HUES48 (cell line): ENCODE measurements around the gene RASSF5.
"Not testable (repeated sequence)": the region's sequence is repeated elsewhere in the genome, so short reads cannot be mapped to it uniquely, and the experiment has no call there.

Experiments
- H3K27ac ChIP-seq: one replicate; pipeline ENCODE4 v1.7.0; 2013; ENCODE audit warnings: low read depth, low read length, inconsistent platforms
- H3K27me3 ChIP-seq: 2 replicates; pipeline ENCODE4 v1.6.1; 2013; ENCODE audit warnings: mild to moderate bottlenecking, low read length; ENCODE audit not compliant: control insufficient read depth, insufficient read depth
- H3K36me3 ChIP-seq: 2 replicates; pipeline ENCODE4 v1.6.1; 2013; ENCODE audit warnings: low read length; ENCODE audit not compliant: control insufficient read depth, insufficient read depth
- H3K4me1 ChIP-seq: 2 replicates; pipeline ENCODE4 v1.6.1; 2013; ENCODE audit warnings: mild to moderate bottlenecking, low read length; ENCODE audit not compliant: control insufficient read depth, insufficient read depth
- H3K4me3 ChIP-seq: 2 replicates; pipeline ENCODE4 v1.5.1; 2013; ENCODE audit warnings: mild to moderate bottlenecking, low read depth, low read length
- H3K9ac ChIP-seq: 2 replicates; pipeline ENCODE4 v1.6.1; 2013; ENCODE audit warnings: mild to moderate bottlenecking, low read depth, low read length, moderate library complexity
- H3K9me3 ChIP-seq: 2 replicates; pipeline ENCODE4 v1.6.1; 2013; ENCODE audit warnings: low read length; ENCODE audit not compliant: control insufficient read depth, insufficient read depth

RASSF5 gene

DNA sequence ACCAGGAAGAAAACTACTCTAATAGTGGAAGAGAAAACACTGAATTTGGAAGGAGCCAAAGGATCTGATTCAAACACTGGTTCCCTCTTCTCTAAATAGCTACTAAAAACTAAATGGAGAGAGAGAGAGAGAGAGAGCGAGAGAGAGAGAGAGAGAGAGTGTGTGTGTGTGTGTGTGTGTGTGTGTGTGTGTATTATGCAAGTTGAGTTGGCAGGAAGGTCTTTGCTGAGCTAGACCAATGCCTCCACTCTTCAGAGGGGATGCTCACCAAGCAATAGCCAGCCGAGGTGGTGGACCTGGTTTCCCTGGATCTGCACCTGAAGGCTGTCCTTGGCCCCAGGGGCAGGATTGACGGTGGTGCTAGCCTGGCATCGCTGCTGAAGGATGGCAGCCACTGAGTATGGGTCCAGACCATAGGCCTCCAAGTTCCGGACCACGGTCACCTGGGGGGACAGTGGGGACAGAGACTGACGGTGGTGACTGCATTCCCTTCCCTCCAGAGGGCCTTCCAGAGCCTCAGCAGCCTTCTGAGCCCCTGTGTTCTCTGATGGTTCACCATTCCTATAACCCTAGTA, 86.1 kb downstream of the RASSF5 start:
- Histone ChIP-seq H3K27ac (no peak overlapping the region), H3K27me3 (no peaks in the 10 kb centered on the region), H3K9me3 (no peaks in the 10 kb centered on the region), H3K36me3 (peaks cover 82% of the 10 kb centered on the region), H3K4me1 (no peaks in the 10 kb centered on the region), H3K4me3 (no peak overlapping the region), H3K9ac (no peak overlapping the region)

- Histone ChIP-seq H3K36me3 (peaks cover 90% of the 10 kb centered on the region), H3K4me3 (no peak overlapping the region), H3K9me3 (no peaks in the 10 kb centered on the region), H3K27me3 (no peaks in the 10 kb centered on the region), H3K27ac (no peak overlapping the region), H3K9ac (no peak overlapping the region), H3K4me1 (no peaks in the 10 kb centered on the region)
Measured at GRCh38 chr1:206595581-206596318, 88.4 kb downstream of the RASSF5 start.

DNA sequence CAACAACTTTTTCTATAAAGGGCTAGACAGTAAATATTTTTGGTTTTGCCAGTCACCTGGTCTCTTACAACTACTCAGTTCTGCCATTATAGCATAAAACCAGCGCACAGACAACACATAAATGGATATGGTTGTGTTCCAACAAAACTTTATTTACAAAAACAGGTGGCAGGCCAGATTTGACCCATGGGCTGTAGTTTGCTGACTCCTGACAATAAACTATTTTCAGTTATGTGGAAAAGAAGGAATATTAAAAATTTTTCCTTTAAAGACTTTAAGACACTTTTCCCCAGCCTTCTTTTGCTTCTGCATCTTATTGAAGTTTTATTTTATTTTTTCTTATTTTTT, 89.0 kb downstream of the RASSF5 start:
- no peak overlapping the region for H3K27ac ChIP-seq
- no peaks in the 10 kb centered on the region for H3K4me1 ChIP-seq
- peaks cover 87% of the 10 kb centered on the region for H3K36me3 ChIP-seq
- no peaks in the 10 kb centered on the region for H3K27me3 ChIP-seq
- H3K9me3 ChIP-seq, result no peaks in the 10 kb centered on the region
- no peak overlapping the region for H3K9ac ChIP-seq
- H3K4me3 ChIP-seq, result no peak overlapping the region

- Histone ChIP-seq H3K4me3 (no peak overlapping the region), H3K9me3 (no peaks in the 10 kb centered on the region), H3K9ac (no peak overlapping the region), H3K27ac (no peak overlapping the region), H3K4me1 (no peaks in the 10 kb centered on the region), H3K36me3 (peaks cover 73% of the 10 kb centered on the region), H3K27me3 (no peaks in the 10 kb centered on the region)
Measured at GRCh38 chr1:206600527-206600926, 93.2 kb downstream of the RASSF5 start.

GRCh38 chr1:206604861-206605260, 97.5 kb downstream of the RASSF5 start:
- Histone ChIP-seq H3K4me1 (no peaks in the 10 kb centered on the region), H3K27me3 (no peaks in the 10 kb centered on the region), H3K4me3 (no peak overlapping the region), H3K9ac (no peak overlapping the region), H3K36me3 (peaks cover 61% of the 10 kb centered on the region), H3K9me3 (no peaks in the 10 kb centered on the region), H3K27ac (no peak overlapping the region)

- H3K27me3 ChIP-seq, result no peaks in the 10 kb centered on the region
- H3K9me3 ChIP-seq, result no peaks in the 10 kb centered on the region
- no peak overlapping the region for H3K9ac ChIP-seq
- H3K36me3 ChIP-seq, result peaks cover 51% of the 10 kb centered on the region
- H3K4me3 ChIP-seq, result no peak overlapping the region
- H3K27ac ChIP-seq, result no peak overlapping the region
- no peaks in the 10 kb centered on the region for H3K4me1 ChIP-seq
Measured at GRCh38 chr1:206606867-206607266, 99.5 kb downstream of the RASSF5 start.

- H3K4me1 ChIP-seq, result no peaks in the 10 kb centered on the region
- no peak overlapping the region for H3K4me3 ChIP-seq
- peaks cover 40% of the 10 kb centered on the region for H3K36me3 ChIP-seq
- no peaks in the 10 kb centered on the region for H3K27me3 ChIP-seq
- H3K9ac ChIP-seq, result no peak overlapping the region
- H3K9me3 ChIP-seq, result no peaks in the 10 kb centered on the region
- no peak overlapping the region for H3K27ac ChIP-seq
Measured at GRCh38 chr1:206608108-206608698, 100.9 kb downstream of the RASSF5 start.

GRCh38 chr1:206609229-206609991, 102.1 kb downstream of the RASSF5 start:
- Histone ChIP-seq H3K4me3 (no peak overlapping the region), H3K36me3 (peaks cover 34% of the 10 kb centered on the region), H3K9me3 (no peaks in the 10 kb centered on the region), H3K9ac (no peak overlapping the region), H3K4me1 (no peaks in the 10 kb centered on the region), H3K27ac (no peak overlapping the region), H3K27me3 (no peaks in the 10 kb centered on the region)

DNA sequence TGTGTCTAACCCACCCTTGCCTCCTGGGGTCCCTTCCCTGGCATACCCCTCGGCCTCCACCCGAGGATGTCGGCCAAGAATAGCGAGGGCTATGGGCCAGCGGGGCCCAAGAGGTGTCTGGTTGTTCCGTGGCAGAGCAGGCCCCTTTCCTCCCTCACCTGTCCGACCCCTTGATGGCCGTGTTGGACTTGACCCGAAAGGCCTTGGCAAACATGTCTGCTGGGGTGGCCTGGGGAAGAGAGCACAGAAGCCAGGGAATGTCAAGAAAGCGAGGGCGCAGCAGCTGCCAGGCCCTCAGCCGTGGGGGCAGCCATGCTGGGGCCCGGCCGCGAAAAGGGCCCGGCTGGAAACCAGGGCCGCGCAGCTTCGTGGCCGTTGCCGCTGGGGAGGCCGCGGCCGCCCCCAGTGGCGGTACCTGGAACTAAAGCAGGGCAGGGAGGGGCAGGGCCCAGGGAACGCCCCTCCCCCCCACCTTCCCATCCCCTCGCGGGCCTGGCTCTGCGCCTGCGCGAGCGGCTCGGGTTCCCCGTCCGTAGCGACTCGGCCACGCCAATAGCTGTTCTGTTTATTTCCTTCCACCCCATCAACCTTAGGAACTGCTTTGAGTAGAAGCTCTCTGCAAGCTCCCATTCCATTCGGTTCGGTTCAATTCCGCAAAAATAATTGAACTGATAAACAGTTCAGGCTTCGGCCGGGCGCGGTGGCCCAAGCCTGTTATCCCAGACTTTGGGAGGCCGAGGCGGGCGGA, 105.0 kb downstream of the RASSF5 start, which contains the start of gene EIF2D:
TSS of gene EIF2D (minus strand) at position 337 of the 748 bp plus-strand sequence. CDS start at position 214, 123 bp downstream.
- peak within 1 kb of the TSS; percentile 87 for H3K4me3 ChIP-seq
- H3K9ac ChIP-seq, result peak within 1 kb of the TSS; percentile 92
- H3K36me3 ChIP-seq, result peaks cover 18% of the 10 kb centered on the region
- H3K27ac ChIP-seq, result peak within 1 kb of the TSS; percentile 96
- no peaks in the 10 kb centered on the region for H3K4me1 ChIP-seq
- no peaks in the 10 kb centered on the region for H3K27me3 ChIP-seq
- H3K9me3 ChIP-seq, result no peaks in the 10 kb centered on the region

GRCh38 chr1:206626396-206626795, 119.1 kb downstream of the RASSF5 start:
- H3K4me1 ChIP-seq, H3K4me3 ChIP-seq, H3K9me3 ChIP-seq: not testable (repeated sequence)

More at GRCh38 chr1:206626396-206626795, 119.1 kb downstream of the RASSF5 start:
- H3K36me3 ChIP-seq, H3K27me3 ChIP-seq, H3K9ac ChIP-seq, H3K27ac ChIP-seq: not testable (repeated sequence)
